Measurements from ENCODE around the gene ZSCAN10.
"Not testable (repeated sequence)": the region's sequence is repeated elsewhere in the genome, so short reads cannot be mapped to it uniquely, and the experiment has no call there.

Gene ZSCAN10

GRCh38 chr16:3065069-3065741 is 33.9 kb downstream of the ZSCAN10 start, which contains the start of gene IL32:
TSS of gene IL32 (plus strand) at chr16:3065640. CDS start at chr16:3065812, 172 bp downstream.
- peak; percentile 48 to 59 for DNase-seq (ENCODE audit: low read depth in 1 of 2, low spot score in 1 of 2)

GRCh38 chr16:3063625-3064386 is 35.3 kb downstream of the ZSCAN10 start:
- DNase-seq (ENCODE audit: low read depth in 1 of 2, low spot score in 1 of 2): no peak

- DNase-seq (ENCODE audit: low read depth in 1 of 2, low spot score in 1 of 2): no peak
Observed at GRCh38 chr16:3062553-3062952, 36.5 kb downstream of the ZSCAN10 start.

- no peak for DNase-seq (ENCODE audit: low read depth in 1 of 2, low spot score in 1 of 2)
Observed at GRCh38 chr16:3060339-3061127, 38.6 kb downstream of the ZSCAN10 start.

GRCh38 chr16:3059723-3060242 is 39.3 kb downstream of the ZSCAN10 start:
- no peak for DNase-seq (ENCODE audit: low read depth in 1 of 2, low spot score in 1 of 2)

- DNase-seq (ENCODE audit: low read depth in 1 of 2, low spot score in 1 of 2): peak; percentile 82 to 86
Observed at GRCh38 chr16:3059041-3059722, 39.9 kb downstream of the ZSCAN10 start.

GRCh38 chr16:3058139-3059030 is 40.7 kb downstream of the ZSCAN10 start:
- no peak for DNase-seq (ENCODE audit: low read depth in 1 of 2, low spot score in 1 of 2)

GRCh38 chr16:3057181-3058138 is 41.6 kb downstream of the ZSCAN10 start:
- DNase-seq (ENCODE audit: low read depth in 1 of 2, low spot score in 1 of 2): no peak

- no peak for DNase-seq (ENCODE audit: low read depth in 1 of 2, low spot score in 1 of 2)
Observed at GRCh38 chr16:3056336-3057180, 42.5 kb downstream of the ZSCAN10 start.

- DNase-seq (ENCODE audit: low read depth in 1 of 2, low spot score in 1 of 2): not testable (repeated sequence)
Observed at GRCh38 chr16:3055734-3056115, 43.4 kb downstream of the ZSCAN10 start.

- DNase-seq (ENCODE audit: low read depth in 1 of 2, low spot score in 1 of 2): no peak
Observed at GRCh38 chr16:3054965-3055733, 43.9 kb downstream of the ZSCAN10 start.

- DNase-seq (ENCODE audit: low read depth in 1 of 2, low spot score in 1 of 2): not testable (repeated sequence)
Observed at GRCh38 chr16:3053330-3053710, 45.8 kb downstream of the ZSCAN10 start.

GRCh38 chr16:3052571-3053329 is 46.3 kb downstream of the ZSCAN10 start:
- DNase-seq (ENCODE audit: low read depth in 1 of 2, low spot score in 1 of 2): not testable (repeated sequence)

- no peak for DNase-seq (ENCODE audit: low read depth in 1 of 2, low spot score in 1 of 2)
Observed at GRCh38 chr16:3051494-3051893, 47.6 kb downstream of the ZSCAN10 start.

- no peak for DNase-seq (ENCODE audit: low read depth in 1 of 2, low spot score in 1 of 2)
Observed at GRCh38 chr16:3051009-3051408, 48.1 kb downstream of the ZSCAN10 start.

- no peak for DNase-seq (ENCODE audit: low read depth in 1 of 2, low spot score in 1 of 2)
Observed at GRCh38 chr16:3050487-3050886, 48.6 kb downstream of the ZSCAN10 start.

Measured in stimulated activated CD4-positive, alpha-beta T cell treated with anti-CD3 and anti-CD28 coated beads, Interleukin-15, amount 100 ng/mL, for 1 hour (primary cell).